ENCODE data around the gene ZNF20.

The ZNF20 gene

DNA sequence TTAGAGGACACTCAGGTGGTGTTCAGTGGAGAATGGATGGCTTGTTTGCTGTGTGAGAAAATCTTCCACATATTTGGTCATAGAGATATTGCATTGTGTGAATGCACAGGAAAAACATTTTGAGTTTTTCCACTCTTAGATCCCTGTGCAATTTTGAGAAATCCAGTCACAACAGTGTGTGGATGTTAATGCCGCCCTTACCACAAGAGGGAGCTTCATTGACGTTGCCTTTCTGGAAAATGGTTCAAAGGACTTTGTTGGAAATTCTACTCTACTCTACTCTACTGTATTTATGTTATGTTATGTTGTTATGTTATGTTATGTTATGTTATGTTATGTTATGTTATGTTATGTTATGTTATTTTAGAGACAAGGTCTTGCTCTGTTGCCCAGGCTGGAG lies 13.4 kb downstream of the ZNF20 start:
- H2AFZ ChIP-seq (ENCODE audit: low read depth): no peak overlapping the region
- H3K4me1 ChIP-seq (ENCODE audit: low read depth, poor library complexity, severe bottlenecking): no peaks in the 10 kb centered on the region
- H3K79me2 ChIP-seq (ENCODE audit: insufficient read depth, low read depth): no peaks in the 10 kb centered on the region
- H4K20me1 ChIP-seq (ENCODE audit: insufficient read depth): no peaks in the 10 kb centered on the region
- H3K4me2 ChIP-seq: no peak overlapping the region
- TF ChIP-seq, protein P1, sequence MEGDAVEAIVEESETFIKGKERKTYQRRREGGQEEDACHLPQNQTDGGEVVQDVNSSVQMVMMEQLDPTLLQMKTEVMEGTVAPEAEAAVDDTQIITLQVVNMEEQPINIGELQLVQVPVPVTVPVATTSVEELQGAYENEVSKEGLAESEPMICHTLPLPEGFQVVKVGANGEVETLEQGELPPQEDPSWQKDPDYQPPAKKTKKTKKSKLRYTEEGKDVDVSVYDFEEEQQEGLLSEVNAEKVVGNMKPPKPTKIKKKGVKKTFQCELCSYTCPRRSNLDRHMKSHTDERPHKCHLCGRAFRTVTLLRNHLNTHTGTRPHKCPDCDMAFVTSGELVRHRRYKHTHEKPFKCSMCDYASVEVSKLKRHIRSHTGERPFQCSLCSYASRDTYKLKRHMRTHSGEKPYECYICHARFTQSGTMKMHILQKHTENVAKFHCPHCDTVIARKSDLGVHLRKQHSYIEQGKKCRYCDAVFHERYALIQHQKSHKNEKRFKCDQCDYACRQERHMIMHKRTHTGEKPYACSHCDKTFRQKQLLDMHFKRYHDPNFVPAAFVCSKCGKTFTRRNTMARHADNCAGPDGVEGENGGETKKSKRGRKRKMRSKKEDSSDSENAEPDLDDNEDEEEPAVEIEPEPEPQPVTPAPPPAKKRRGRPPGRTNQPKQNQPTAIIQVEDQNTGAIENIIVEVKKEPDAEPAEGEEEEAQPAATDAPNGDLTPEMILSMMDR (conservative IDR thresholded peaks at IDR 0.05; ENCODE audit: low read depth, low read length): peak; percentile 36; the same call in 1 of the 2 replicates
- H3K9ac ChIP-seq: no peak overlapping the region
- no peaks in the 10 kb centered on the region for H3K36me3 ChIP-seq (ENCODE audit: insufficient read depth)
- H3K27ac ChIP-seq: no peak overlapping the region
- no peaks in the 10 kb centered on the region for H3K27me3 ChIP-seq (ENCODE audit: insufficient read depth, low read depth)
- no peak overlapping the region for H3K4me3 ChIP-seq (IDR thresholded peaks at IDR 0.05; ENCODE audit: insufficient read depth, low read depth, low read length)

DNA sequence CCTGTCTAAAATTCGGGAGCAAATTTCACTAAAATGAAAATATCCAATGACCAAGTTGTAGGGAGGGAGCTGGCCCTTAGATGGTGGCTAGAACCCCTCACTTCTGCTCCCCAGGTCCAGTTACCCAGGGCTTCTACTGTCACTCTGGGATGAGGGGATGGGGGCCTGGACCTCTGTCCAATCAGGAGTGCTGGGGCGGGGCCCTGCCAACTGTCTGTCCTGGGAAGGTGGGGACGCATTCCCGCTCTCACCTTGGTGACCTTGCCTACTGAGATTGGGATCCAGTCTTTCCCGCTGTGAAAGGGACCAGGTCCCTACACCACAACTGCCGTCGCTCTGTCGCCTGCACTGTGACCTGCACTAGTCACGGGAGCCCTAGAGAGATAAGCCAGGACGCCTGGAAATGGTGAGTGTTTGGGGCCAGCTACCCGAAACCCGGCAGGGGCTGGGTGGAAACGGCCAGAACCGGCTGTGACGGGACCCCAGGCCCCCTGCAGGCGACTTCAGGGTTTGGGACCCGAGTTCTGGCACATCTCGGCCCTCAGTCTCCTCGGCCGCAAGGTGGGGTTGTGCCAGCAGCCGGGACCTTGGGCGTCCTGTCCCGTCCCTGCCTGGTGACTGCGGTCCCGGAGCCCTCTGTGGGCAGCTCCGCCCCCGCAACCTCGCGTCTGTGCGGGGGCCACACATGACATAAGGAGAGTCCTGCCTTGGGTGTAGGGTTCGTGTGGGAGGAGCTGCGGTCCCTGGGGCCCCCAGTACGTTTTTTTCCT lies 22.8 kb downstream of the ZNF20 start:
- H3K27me3 ChIP-seq (ENCODE audit: insufficient read depth, low read depth): no peaks in the 10 kb centered on the region
- H3K36me3 ChIP-seq (ENCODE audit: insufficient read depth): no peaks in the 10 kb centered on the region
- no peak overlapping the region for H2AFZ ChIP-seq (ENCODE audit: low read depth)
- H4K20me1 ChIP-seq (ENCODE audit: insufficient read depth): no peaks in the 10 kb centered on the region
- H3K4me3 ChIP-seq (IDR thresholded peaks at IDR 0.05; ENCODE audit: insufficient read depth, low read depth, low read length): no peak overlapping the region
- H3K79me2 ChIP-seq (ENCODE audit: insufficient read depth, low read depth): no peaks in the 10 kb centered on the region
- H3K27ac ChIP-seq: no peak overlapping the region
- TF ChIP-seq, protein P1 (conservative IDR thresholded peaks at IDR 0.05; ENCODE audit: low read depth, low read length): no peak
- H3K9ac ChIP-seq: no peak overlapping the region
- no peak overlapping the region for H3K4me2 ChIP-seq
- no peaks in the 10 kb centered on the region for H3K4me1 ChIP-seq (ENCODE audit: low read depth, poor library complexity, severe bottlenecking)

DNA sequence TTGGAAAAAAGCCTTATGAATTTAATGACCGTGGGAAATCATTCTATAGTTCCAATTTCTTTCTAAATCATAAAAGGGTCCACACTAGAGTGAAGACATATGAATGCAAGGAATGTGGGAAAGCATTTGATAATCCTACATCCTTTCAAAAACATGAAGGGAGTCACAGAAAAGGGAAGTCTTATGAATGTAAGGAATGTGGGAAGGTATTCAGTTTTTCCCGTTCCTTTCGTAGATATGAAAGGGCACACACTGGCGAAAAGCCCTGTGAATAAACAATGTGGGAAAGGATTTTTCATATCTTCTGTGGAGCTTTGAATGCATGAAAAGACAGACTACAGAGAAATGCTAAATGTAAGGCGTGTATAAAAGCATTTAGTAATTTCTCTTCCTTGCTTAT lies 27.0 kb downstream of the ZNF20 start:
- Histone ChIP-seq H4K20me1 (ENCODE audit: insufficient read depth) (no peaks in the 10 kb centered on the region), H3K9ac (no peak overlapping the region), H3K27ac (no peak overlapping the region), H3K27me3 (ENCODE audit: insufficient read depth, low read depth) (no peaks in the 10 kb centered on the region), H3K79me2 (ENCODE audit: insufficient read depth, low read depth) (no peaks in the 10 kb centered on the region), H3K36me3 (ENCODE audit: insufficient read depth) (no peaks in the 10 kb centered on the region), H2AFZ (ENCODE audit: low read depth) (no peak overlapping the region), H3K4me1 (ENCODE audit: low read depth, poor library complexity, severe bottlenecking) (no peaks in the 10 kb centered on the region), H3K4me3 (IDR thresholded peaks at IDR 0.05; ENCODE audit: insufficient read depth, low read depth, low read length) (no peak overlapping the region), H3K4me2 (no peak overlapping the region)
- TF ChIP-seq, protein P1 (conservative IDR thresholded peaks at IDR 0.05; ENCODE audit: low read depth, low read length): no peak

DNA sequence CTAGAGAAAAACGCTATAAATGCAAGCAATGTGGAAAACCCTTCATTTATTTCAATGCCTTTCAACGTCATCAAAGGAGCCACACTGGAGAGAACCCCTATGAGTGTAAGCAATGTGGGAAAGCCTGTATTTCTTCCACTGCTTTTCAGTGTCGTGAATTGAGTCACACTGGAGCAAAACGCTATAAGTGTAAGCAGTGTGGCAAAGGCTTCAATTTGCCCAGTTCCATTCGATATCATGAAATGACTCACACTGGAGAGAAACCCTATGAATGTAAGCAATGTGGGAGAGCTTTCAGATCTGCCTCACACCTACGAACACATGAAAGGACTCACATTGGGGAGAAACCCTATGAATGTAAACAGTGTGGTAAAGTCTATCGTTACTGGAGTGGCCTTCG lies 27.4 kb downstream of the ZNF20 start:
- H3K27me3 ChIP-seq (ENCODE audit: insufficient read depth, low read depth): no peaks in the 10 kb centered on the region
- H3K36me3 ChIP-seq (ENCODE audit: insufficient read depth): no peaks in the 10 kb centered on the region
- H2AFZ ChIP-seq (ENCODE audit: low read depth): no peak overlapping the region
- H3K4me1 ChIP-seq (ENCODE audit: low read depth, poor library complexity, severe bottlenecking): no peaks in the 10 kb centered on the region
- H4K20me1 ChIP-seq (ENCODE audit: insufficient read depth): no peaks in the 10 kb centered on the region
- no peak overlapping the region for H3K9ac ChIP-seq
- TF ChIP-seq, protein P1 (conservative IDR thresholded peaks at IDR 0.05; ENCODE audit: low read depth, low read length): no peak
- H3K79me2 ChIP-seq (ENCODE audit: insufficient read depth, low read depth): no peaks in the 10 kb centered on the region
- H3K4me2 ChIP-seq: no peak overlapping the region
- H3K4me3 ChIP-seq (IDR thresholded peaks at IDR 0.05; ENCODE audit: insufficient read depth, low read depth, low read length): no peak overlapping the region
- H3K27ac ChIP-seq: no peak overlapping the region
